PC-9 (cell line): ENCODE measurements around the gene CRISPLD2. TPM values are rescaled to one million over a fixed set of nuclear protein-coding genes. Genes with fewer than 3 reads are reported as not detected.

Experiments used
- BruUV-seq: library from RNA; stranded (reverse); fragments of 400-500 nt; replicated peaks from 2 replicates; lab custom pipeline; 2021; lab: Mats Ljungman, UMichigan
- CTCF ChIA-PET: fragments of 300-600 bp; sonication (Branson Sonifier 250); formaldehyde crosslinking; loops from one replicate; lab custom pipeline; 2022; ENCODE audit warnings: antibody characterized with exemption; lab: Charles Lee
- POLR2A ChIA-PET: fragments of 300-600 bp; sonication (Branson Sonifier 250); formaldehyde crosslinking; loops from one replicate; lab custom pipeline; 2022; ENCODE audit warnings: antibody characterized with exemption; ENCODE audit not compliant: unreplicated experiment; lab: Charles Lee
- DNase-seq, 2 experiments: peaks; one replicate each; pipeline versions ENCODE4 v3.0.0 to v3.0.0-alpha.2; 2015 to 2022; ENCODE audit warnings: mixed read lengths in 1 of 2
- H2AFZ ChIP-seq: fragments of 200-600 bp; sonication (generic); 2 replicates; pipeline ENCODE4 v1.8.1; 2017; ENCODE audit warnings: antibody characterized with exemption
- H3F3A ChIP-seq: fragments of 200-600 bp; sonication (generic); 2 replicates; pipeline ENCODE4 v1.8.1; 2017; ENCODE audit warnings: antibody characterized with exemption, mild to moderate bottlenecking, low read depth; ENCODE audit not compliant: insufficient read depth
- H3K27ac ChIP-seq: fragments of 200-600 bp; sonication (generic); 2 replicates; pipeline ENCODE4 v1.6.1; 2016; ENCODE audit warnings: mixed run types
- H3K27me3 ChIP-seq: fragments of 200-600 bp; sonication (generic); 2 replicates; pipeline ENCODE4 v1.6.1; 2016; ENCODE audit warnings: low read depth, mixed run types; ENCODE audit not compliant: insufficient read depth
- H3K36me3 ChIP-seq: fragments of 200-600 bp; sonication (generic); 2 replicates; pipeline ENCODE4 v1.6.1; 2016; ENCODE audit warnings: low read depth, mixed run types
- H3K4me1 ChIP-seq: fragments of 200-600 bp; sonication (generic); replicated peaks from 2 replicates; pipeline ENCODE4 v1.6.1; 2016; ENCODE audit warnings: mixed run types; ENCODE audit not compliant: insufficient read depth
- H3K4me2 ChIP-seq: fragments of 200-600 bp; sonication (generic); 2 replicates; pipeline ENCODE4 v1.6.1; 2017; ENCODE audit warnings: mixed run types
- H3K4me3 ChIP-seq: fragments of 200-600 bp; sonication (generic); 2 replicates; pipeline ENCODE4 v1.6.1; 2016; ENCODE audit warnings: mixed run types
- H3K79me2 ChIP-seq: fragments of 200-600 bp; sonication (generic); 2 replicates; pipeline ENCODE4 v1.6.1; 2017; ENCODE audit warnings: low read depth, mixed run types
- H3K9me2 ChIP-seq: fragments of 200-600 bp; sonication (generic); 2 replicates; pipeline ENCODE4 v1.8.1; 2017; ENCODE audit warnings: mild to moderate bottlenecking; ENCODE audit not compliant: insufficient read depth
- H3K9me3 ChIP-seq: fragments of 200-600 bp; sonication (generic); 2 replicates; pipeline ENCODE4 v1.8.1; 2016; ENCODE audit warnings: low read depth; ENCODE audit not compliant: insufficient read depth
- H4K20me1 ChIP-seq: fragments of 200-600 bp; sonication (generic); 2 replicates; pipeline ENCODE4 v1.8.1; 2017; ENCODE audit not compliant: insufficient read depth
- CTCF ChIP-seq: fragments of 200-600 bp; sonication (generic); conservative IDR thresholded peaks from 2 replicates; pipeline ENCODE4 v1.6.1; 2017; ENCODE audit warnings: mixed run types, antibody characterized with exemption, mild to moderate bottlenecking, moderate library complexity
- EZH2 ChIP-seq: fragments of 200-600 bp; sonication (generic); IDR thresholded peaks from 2 replicates; pipeline ENCODE4 v1.8.0; 2017; ENCODE audit warnings: antibody characterized with exemption, low read depth
- intact Hi-C: fragments of 100-400 bp; cut with micrococcal nuclease; formaldehyde crosslinking; loops from one replicate; pipeline ENCODE4 v1.10.0; 2022; ENCODE audit not compliant: unreplicated experiment
- total RNA-seq: library from RNA; stranded (reverse); gene quantifications from 2 replicates; pipeline ENCODE4 v1.2.3, GENCODE V29; 2021

Gene CRISPLD2
- total RNA-seq, 1 experiment from 2014 or later = 18.6 TPM

GRCh38 chr16:84806890-84807258, 12.9 kb upstream of the CRISPLD2 start:
- H2AFZ ChIP-seq = peak overlapping the region; percentile 33
- H3F3A ChIP-seq = peaks cover 27% of the 10 kb centered on the region; the same call in 1 of the 2 replicates
- H3K27me3 ChIP-seq = no peaks in the 10 kb centered on the region
- intact Hi-C loops = loop anchor here (1.0 kb wide), 1 partner anchor 21 kb away; no protein-coding TSS in a partner anchor
- DNase-seq = no peak
- peak overlapping the region; percentile 28 for H3K27ac ChIP-seq
- TF ChIP-seq CTCF (no peak), EZH2 (no peak)
- no peaks in the 10 kb centered on the region for H3K79me2 ChIP-seq
- H3K9me3 ChIP-seq = no peaks in the 10 kb centered on the region
- peak overlapping the region; percentile 61; the same call in 1 of the 2 replicates for H3K4me3 ChIP-seq
- POLR2A ChIA-PET = interaction anchor here (0.6 to 0.7 kb wide), 2 partner anchors 44 to 241 kb away, joined by 3 read pairs; no protein-coding TSS in a partner anchor
- peak overlapping the region; percentile 77 for H3K4me2 ChIP-seq
- no TSS peak for BruUV-seq
- no peaks in the 10 kb centered on the region for H3K9me2 ChIP-seq
- no peaks in the 10 kb centered on the region for H4K20me1 ChIP-seq
- CTCF ChIA-PET = interaction anchor here (0.6 kb wide), 1 partner anchor 19 kb away, joined by 7 read pairs; no protein-coding TSS in a partner anchor
- H3K4me1 ChIP-seq = peaks cover 18% of the 10 kb centered on the region
- H3K36me3 ChIP-seq = no peaks in the 10 kb centered on the region

GRCh38 chr16:84807776-84808175, 12.0 kb upstream of the CRISPLD2 start:
- H3K4me3 ChIP-seq = no peak overlapping the region
- intact Hi-C loops = no loop called here
- no peak overlapping the region for H3K27ac ChIP-seq
- no peak overlapping the region for H2AFZ ChIP-seq
- H3K36me3 ChIP-seq = no peaks in the 10 kb centered on the region
- no peak overlapping the region for H3K4me2 ChIP-seq
- CTCF ChIA-PET = interaction anchor here (0.7 kb wide), 1 partner anchor 17 kb away, joined by 4 read pairs; no protein-coding TSS in a partner anchor
- peaks cover 27% of the 10 kb centered on the region; the same call in 1 of the 2 replicates for H3F3A ChIP-seq
- no peaks in the 10 kb centered on the region for H4K20me1 ChIP-seq
- BruUV-seq = no TSS peak
- POLR2A ChIA-PET = interaction anchor here (0.5 kb wide), 1 partner anchor 24 kb away, joined by 6 read pairs; no protein-coding TSS in a partner anchor
- no peak for TF ChIP-seq EZH2
- TF ChIP-seq CTCF = no peak
- H3K9me3 ChIP-seq = no peaks in the 10 kb centered on the region
- H3K79me2 ChIP-seq = no peaks in the 10 kb centered on the region
- peaks cover 18% of the 10 kb centered on the region for H3K4me1 ChIP-seq
- no peak for DNase-seq
- H3K27me3 ChIP-seq = no peaks in the 10 kb centered on the region
- H3K9me2 ChIP-seq = no peaks in the 10 kb centered on the region

GRCh38 chr16:84808826-84809225, 11.0 kb upstream of the CRISPLD2 start:
- intact Hi-C loops = no loop called here
- Histone ChIP-seq H3K79me2 (no peaks in the 10 kb centered on the region), H3K4me3 (no peak overlapping the region), H3F3A (peaks cover 27% of the 10 kb centered on the region; the same call in 1 of the 2 replicates), H4K20me1 (no peaks in the 10 kb centered on the region), H3K27ac (no peak overlapping the region), H3K27me3 (no peaks in the 10 kb centered on the region), H3K4me1 (peaks cover 18% of the 10 kb centered on the region), H2AFZ (no peak overlapping the region), H3K9me3 (no peaks in the 10 kb centered on the region), H3K4me2 (no peak overlapping the region), H3K9me2 (no peaks in the 10 kb centered on the region), H3K36me3 (no peaks in the 10 kb centered on the region)
- no peak for DNase-seq
- ChIA-PET POLR2A (no interaction called here), CTCF (no interaction called here)
- TF ChIP-seq EZH2 = no peak
- BruUV-seq = no TSS peak
